GM23338 (cell line): ENCODE results near the gene PLAA.

Source experiments
- CREB1 ChIP-seq: fragments of 250-450 bp; sonication (Bioruptor Pico); IDR thresholded peaks from 2 replicates; pipeline ENCODE4 v1.5.0; 2020; ENCODE audit warnings: low read depth, mild to moderate bottlenecking, moderate library complexity
- EZH2 ChIP-seq: fragments of 200-600 bp; sonication (generic); IDR thresholded peaks from one replicate; pipeline ENCODE4 v1.8.0; 2017; ENCODE audit warnings: antibody characterized with exemption, mild to moderate bottlenecking, low read depth; ENCODE audit not compliant: unreplicated experiment
- EZH2phosphoT487 ChIP-seq: fragments of 200-600 bp; sonication (generic); IDR thresholded peaks from one replicate; pipeline ENCODE4 v1.8.1; 2018; ENCODE audit warnings: antibody characterized with exemption; ENCODE audit not compliant: unreplicated experiment
- JUNB ChIP-seq: IDR thresholded peaks from one replicate; pipeline ENCODE4 v1.6.1; 2016; ENCODE audit warnings: antibody characterized with exemption; ENCODE audit not compliant: unreplicated experiment
- POLR2AphosphoS5 ChIP-seq: IDR thresholded peaks from 2 replicates; pipeline ENCODE4 v1.6.1; 2016; ENCODE audit warnings: antibody characterized with exemption, low read depth
- STAT1 ChIP-seq: IDR thresholded peaks from one replicate; pipeline ENCODE4 v1.6.1; 2016; ENCODE audit warnings: antibody characterized with exemption; ENCODE audit not compliant: unreplicated experiment
- ZNF331 ChIP-seq: fragments of 250-450 bp; sonication (Bioruptor Pico); IDR thresholded peaks from 2 replicates; pipeline ENCODE4 v1.5.0; 2020; ENCODE audit warnings: low read depth, mild to moderate bottlenecking, moderate library complexity
- TF ChIP-seq, protein P1 (sequence below), 2 experiments: fragments of 200-600 bp in 1 of 2; sonication (generic) in 1 of 2; conservative IDR thresholded peaks; 2 replicates each; pipeline versions ENCODE4 v1.5.1 to v1.6.1; 2016 to 2017; ENCODE audit warnings: antibody characterized with exemption in 2 of 2, low read depth in 2 of 2, mild to moderate bottlenecking in 2 of 2, moderate library complexity in 1 of 2
- TF ChIP-seq, protein P2 (sequence below): IDR thresholded peaks from 2 replicates; pipeline ENCODE4 v1.6.1; 2016; ENCODE audit warnings: antibody characterized with exemption
- TF ChIP-seq, protein P3 (sequence below): IDR thresholded peaks from one replicate; pipeline ENCODE4 v1.6.1; 2018; ENCODE audit warnings: antibody characterized with exemption; ENCODE audit not compliant: unreplicated experiment
- TF ChIP-seq, protein P4 (sequence below): fragments of 250-450 bp; sonication (Bioruptor Pico); IDR thresholded peaks from 2 replicates; pipeline ENCODE4 v1.5.0; 2020; ENCODE audit warnings: mild to moderate bottlenecking, moderate library complexity

DNA sequence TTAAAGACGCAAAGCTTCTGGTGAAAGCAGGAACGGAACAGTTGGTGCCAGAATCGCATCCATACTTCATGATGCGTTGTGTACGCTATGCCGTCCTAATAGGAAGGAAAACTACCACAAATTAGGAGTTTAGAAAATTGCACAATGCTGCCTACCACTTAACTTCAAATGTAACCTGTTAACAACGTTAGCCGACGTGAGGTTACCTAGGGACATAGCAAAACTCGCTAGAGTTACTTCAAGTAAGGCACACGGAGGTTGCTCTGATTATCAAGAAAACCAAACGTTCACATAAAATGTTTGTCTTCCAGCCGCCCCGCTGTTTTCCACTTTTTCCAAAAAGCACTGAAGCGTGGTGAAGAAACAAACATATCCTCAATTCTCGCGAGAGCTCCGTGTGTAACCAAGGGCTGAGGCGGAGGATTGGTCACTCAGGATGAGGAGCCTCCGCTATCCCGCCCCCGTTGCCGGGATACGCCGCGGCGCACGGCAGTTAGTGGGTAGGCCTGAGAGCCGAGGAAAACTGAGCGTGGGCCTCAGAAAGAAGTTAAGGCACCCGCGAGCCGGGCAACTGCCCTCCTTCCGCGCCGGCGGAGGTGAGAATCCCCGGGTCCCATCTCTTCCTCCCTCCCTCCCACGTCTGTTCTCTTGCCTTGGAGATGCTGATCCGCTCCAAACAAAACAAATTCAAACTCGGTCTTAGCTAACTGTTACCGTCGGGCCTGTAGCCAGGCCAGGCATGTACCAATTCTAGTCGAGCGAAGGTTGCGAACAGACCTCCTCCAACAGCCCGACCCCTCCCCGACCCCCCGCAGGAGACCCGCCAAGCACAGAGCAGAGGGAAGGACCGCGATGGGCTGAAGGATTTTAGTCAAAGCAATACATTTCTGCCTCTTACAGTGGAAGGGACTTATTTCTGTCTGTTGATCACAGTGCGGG lies 9.1 kb upstream of the PLAA start, which contains the start of gene IFT74:
- TF ChIP-seq, protein P1, sequence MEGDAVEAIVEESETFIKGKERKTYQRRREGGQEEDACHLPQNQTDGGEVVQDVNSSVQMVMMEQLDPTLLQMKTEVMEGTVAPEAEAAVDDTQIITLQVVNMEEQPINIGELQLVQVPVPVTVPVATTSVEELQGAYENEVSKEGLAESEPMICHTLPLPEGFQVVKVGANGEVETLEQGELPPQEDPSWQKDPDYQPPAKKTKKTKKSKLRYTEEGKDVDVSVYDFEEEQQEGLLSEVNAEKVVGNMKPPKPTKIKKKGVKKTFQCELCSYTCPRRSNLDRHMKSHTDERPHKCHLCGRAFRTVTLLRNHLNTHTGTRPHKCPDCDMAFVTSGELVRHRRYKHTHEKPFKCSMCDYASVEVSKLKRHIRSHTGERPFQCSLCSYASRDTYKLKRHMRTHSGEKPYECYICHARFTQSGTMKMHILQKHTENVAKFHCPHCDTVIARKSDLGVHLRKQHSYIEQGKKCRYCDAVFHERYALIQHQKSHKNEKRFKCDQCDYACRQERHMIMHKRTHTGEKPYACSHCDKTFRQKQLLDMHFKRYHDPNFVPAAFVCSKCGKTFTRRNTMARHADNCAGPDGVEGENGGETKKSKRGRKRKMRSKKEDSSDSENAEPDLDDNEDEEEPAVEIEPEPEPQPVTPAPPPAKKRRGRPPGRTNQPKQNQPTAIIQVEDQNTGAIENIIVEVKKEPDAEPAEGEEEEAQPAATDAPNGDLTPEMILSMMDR (conservative IDR thresholded peaks at IDR 0.05; ENCODE audit: low read depth in 2 of 2): no peak
- no peak for TF ChIP-seq EZH2
- TF ChIP-seq, protein P2, sequence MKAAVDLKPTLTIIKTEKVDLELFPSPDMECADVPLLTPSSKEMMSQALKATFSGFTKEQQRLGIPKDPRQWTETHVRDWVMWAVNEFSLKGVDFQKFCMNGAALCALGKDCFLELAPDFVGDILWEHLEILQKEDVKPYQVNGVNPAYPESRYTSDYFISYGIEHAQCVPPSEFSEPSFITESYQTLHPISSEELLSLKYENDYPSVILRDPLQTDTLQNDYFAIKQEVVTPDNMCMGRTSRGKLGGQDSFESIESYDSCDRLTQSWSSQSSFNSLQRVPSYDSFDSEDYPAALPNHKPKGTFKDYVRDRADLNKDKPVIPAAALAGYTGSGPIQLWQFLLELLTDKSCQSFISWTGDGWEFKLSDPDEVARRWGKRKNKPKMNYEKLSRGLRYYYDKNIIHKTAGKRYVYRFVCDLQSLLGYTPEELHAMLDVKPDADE: no peak
- TF ChIP-seq POLR2AphosphoS5: peak; percentile 68; the same call in 1 of the 2 replicates
- TF ChIP-seq, protein P3, sequence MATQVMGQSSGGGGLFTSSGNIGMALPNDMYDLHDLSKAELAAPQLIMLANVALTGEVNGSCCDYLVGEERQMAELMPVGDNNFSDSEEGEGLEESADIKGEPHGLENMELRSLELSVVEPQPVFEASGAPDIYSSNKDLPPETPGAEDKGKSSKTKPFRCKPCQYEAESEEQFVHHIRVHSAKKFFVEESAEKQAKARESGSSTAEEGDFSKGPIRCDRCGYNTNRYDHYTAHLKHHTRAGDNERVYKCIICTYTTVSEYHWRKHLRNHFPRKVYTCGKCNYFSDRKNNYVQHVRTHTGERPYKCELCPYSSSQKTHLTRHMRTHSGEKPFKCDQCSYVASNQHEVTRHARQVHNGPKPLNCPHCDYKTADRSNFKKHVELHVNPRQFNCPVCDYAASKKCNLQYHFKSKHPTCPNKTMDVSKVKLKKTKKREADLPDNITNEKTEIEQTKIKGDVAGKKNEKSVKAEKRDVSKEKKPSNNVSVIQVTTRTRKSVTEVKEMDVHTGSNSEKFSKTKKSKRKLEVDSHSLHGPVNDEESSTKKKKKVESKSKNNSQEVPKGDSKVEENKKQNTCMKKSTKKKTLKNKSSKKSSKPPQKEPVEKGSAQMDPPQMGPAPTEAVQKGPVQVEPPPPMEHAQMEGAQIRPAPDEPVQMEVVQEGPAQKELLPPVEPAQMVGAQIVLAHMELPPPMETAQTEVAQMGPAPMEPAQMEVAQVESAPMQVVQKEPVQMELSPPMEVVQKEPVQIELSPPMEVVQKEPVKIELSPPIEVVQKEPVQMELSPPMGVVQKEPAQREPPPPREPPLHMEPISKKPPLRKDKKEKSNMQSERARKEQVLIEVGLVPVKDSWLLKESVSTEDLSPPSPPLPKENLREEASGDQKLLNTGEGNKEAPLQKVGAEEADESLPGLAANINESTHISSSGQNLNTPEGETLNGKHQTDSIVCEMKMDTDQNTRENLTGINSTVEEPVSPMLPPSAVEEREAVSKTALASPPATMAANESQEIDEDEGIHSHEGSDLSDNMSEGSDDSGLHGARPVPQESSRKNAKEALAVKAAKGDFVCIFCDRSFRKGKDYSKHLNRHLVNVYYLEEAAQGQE: no peak
- no peak for TF ChIP-seq CREB1
- TF ChIP-seq ZNF331 (CRISPR knock-in tag): no peak
- TF ChIP-seq, protein P4, sequence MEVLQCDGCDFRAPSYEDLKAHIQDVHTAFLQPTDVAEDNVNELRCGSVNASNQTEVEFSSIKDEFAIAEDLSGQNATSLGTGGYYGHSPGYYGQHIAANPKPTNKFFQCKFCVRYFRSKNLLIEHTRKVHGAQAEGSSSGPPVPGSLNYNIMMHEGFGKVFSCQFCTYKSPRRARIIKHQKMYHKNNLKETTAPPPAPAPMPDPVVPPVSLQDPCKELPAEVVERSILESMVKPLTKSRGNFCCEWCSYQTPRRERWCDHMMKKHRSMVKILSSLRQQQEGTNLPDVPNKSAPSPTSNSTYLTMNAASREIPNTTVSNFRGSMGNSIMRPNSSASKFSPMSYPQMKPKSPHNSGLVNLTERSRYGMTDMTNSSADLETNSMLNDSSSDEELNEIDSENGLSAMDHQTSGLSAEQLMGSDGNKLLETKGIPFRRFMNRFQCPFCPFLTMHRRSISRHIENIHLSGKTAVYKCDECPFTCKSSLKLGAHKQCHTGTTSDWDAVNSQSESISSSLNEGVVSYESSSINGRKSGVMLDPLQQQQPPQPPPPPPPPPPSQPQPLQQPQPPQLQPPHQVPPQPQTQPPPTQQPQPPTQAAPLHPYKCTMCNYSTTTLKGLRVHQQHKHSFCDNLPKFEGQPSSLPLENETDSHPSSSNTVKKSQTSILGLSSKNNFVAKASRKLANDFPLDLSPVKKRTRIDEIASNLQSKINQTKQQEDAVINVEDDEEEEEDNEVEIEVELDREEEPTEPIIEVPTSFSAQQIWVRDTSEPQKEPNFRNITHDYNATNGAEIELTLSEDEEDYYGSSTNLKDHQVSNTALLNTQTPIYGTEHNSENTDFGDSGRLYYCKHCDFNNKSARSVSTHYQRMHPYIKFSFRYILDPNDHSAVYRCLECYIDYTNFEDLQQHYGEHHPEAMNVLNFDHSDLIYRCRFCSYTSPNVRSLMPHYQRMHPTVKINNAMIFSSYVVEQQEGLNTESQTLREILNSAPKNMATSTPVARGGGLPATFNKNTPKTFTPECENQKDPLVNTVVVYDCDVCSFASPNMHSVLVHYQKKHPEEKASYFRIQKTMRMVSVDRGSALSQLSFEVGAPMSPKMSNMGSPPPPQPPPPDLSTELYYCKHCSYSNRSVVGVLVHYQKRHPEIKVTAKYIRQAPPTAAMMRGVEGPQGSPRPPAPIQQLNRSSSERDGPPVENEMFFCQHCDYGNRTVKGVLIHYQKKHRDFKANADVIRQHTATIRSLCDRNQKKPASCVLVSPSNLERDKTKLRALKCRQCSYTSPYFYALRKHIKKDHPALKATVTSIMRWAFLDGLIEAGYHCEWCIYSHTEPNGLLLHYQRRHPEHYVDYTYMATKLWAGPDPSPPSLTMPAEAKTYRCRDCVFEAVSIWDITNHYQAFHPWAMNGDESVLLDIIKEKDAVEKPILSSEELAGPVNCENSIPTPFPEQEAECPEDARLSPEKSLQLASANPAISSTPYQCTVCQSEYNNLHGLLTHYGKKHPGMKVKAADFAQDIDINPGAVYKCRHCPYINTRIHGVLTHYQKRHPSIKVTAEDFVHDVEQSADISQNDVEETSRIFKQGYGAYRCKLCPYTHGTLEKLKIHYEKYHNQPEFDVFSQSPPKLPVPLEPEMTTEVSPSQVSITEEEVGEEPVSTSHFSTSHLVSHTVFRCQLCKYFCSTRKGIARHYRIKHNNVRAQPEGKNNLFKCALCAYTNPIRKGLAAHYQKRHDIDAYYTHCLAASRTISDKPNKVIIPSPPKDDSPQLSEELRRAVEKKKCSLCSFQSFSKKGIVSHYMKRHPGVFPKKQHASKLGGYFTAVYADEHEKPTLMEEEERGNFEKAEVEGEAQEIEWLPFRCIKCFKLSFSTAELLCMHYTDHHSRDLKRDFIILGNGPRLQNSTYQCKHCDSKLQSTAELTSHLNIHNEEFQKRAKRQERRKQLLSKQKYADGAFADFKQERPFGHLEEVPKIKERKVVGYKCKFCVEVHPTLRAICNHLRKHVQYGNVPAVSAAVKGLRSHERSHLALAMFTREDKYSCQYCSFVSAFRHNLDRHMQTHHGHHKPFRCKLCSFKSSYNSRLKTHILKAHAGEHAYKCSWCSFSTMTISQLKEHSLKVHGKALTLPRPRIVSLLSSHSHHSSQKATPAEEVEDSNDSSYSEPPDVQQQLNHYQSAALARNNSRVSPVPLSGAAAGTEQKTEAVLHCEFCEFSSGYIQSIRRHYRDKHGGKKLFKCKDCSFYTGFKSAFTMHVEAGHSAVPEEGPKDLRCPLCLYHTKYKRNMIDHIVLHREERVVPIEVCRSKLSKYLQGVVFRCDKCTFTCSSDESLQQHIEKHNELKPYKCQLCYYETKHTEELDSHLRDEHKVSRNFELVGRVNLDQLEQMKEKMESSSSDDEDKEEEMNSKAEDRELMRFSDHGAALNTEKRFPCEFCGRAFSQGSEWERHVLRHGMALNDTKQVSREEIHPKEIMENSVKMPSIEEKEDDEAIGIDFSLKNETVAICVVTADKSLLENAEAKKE (CRISPR knock-in tag): no peak
- no peak for TF ChIP-seq EZH2phosphoT487
- no peak for TF ChIP-seq JUNB
- no peak for TF ChIP-seq STAT1
